GM23338 (cell line): Measurements from ENCODE around the gene GAS6. TPM values are rescaled to one million over a fixed set of nuclear protein-coding genes. Genes with fewer than 3 reads are reported as not detected.

Experiments
- ATAC-seq: fragments of 200-7000 bp; cut with Tn5 transposase; 3 replicates; pipeline ENCODE4 v1.9.1; 2020
- DNase-seq: peaks from one replicate; pipeline ENCODE4 v3.0.0-alpha.2; 2015; ENCODE audit warnings: low spot score
- H2AFZ ChIP-seq: fragments of 200-600 bp; sonication (generic); 2 replicates; pipeline ENCODE4 v1.8.0; 2016; ENCODE audit warnings: antibody characterized with exemption, mild to moderate bottlenecking, moderate library complexity
- H3F3A ChIP-seq: fragments of 200-600 bp; sonication (generic); replicated peaks from 2 replicates; pipeline ENCODE4 v1.8.0; 2017; ENCODE audit warnings: antibody characterized with exemption, mixed run types, low read depth
- H3K27ac ChIP-seq: fragments of 200-600 bp; sonication (generic); 2 replicates; pipeline ENCODE4 v1.6.1; 2016; ENCODE audit warnings: low read depth
- H3K27me3 ChIP-seq: fragments of 200-600 bp; sonication (generic); 2 replicates; pipeline ENCODE4 v1.8.0; 2016; ENCODE audit warnings: mild to moderate bottlenecking, mixed run types, moderate library complexity; ENCODE audit not compliant: insufficient read depth
- H3K36me3 ChIP-seq: fragments of 200-600 bp; sonication (generic); 2 replicates; pipeline ENCODE4 v1.8.0; 2016; ENCODE audit warnings: mild to moderate bottlenecking; ENCODE audit not compliant: insufficient read depth
- H3K4me1 ChIP-seq: fragments of 200-600 bp; sonication (generic); 2 replicates; pipeline ENCODE4 v1.8.0; 2016; ENCODE audit warnings: mild to moderate bottlenecking, moderate library complexity; ENCODE audit not compliant: insufficient read depth
- H3K4me2 ChIP-seq: fragments of 200-600 bp; sonication (generic); 2 replicates; pipeline ENCODE4 v1.7.1; 2017; ENCODE audit warnings: mixed run types
- H3K4me3 ChIP-seq: fragments of 200-600 bp; sonication (generic); 2 replicates; pipeline ENCODE4 v1.6.1; 2016; ENCODE audit warnings: mixed run types
- H3K79me2 ChIP-seq: fragments of 200-600 bp; sonication (generic); replicated peaks from 2 replicates; pipeline ENCODE4 v1.8.0; 2017; ENCODE audit warnings: mild to moderate bottlenecking; ENCODE audit not compliant: insufficient read depth
- H3K9me2 ChIP-seq: fragments of 200-600 bp; sonication (generic); 2 replicates; pipeline ENCODE4 v1.8.0; 2017; ENCODE audit not compliant: insufficient read depth
- H4K20me1 ChIP-seq: fragments of 200-600 bp; sonication (generic); replicated peaks from 2 replicates; pipeline ENCODE4 v1.8.0; 2017; ENCODE audit warnings: mild to moderate bottlenecking; ENCODE audit not compliant: insufficient read depth
- H3K27ac Mint-ChIP-seq: 2 replicates; pipeline ENCODE4 v1.8.0; 2020; ENCODE audit warnings: inconsistent platforms, mild to moderate bottlenecking, moderate library complexity, mixed read lengths
- H3K27me3 Mint-ChIP-seq: 3 replicates; pipeline ENCODE4 v1.8.0; 2022; ENCODE audit warnings: low read depth, mild to moderate bottlenecking, moderate library complexity, mixed read lengths, inconsistent platforms; ENCODE audit not compliant: insufficient read depth, poor library complexity
- H3K36me3 Mint-ChIP-seq: 3 replicates; pipeline ENCODE4 v1.8.0; 2021; ENCODE audit warnings: low read depth, mild to moderate bottlenecking, inconsistent platforms, moderate library complexity, mixed read lengths
- H3K4me1 Mint-ChIP-seq: 3 replicates; pipeline ENCODE4 v1.8.0; 2020; ENCODE audit warnings: mild to moderate bottlenecking, inconsistent platforms, mixed read lengths
- H3K4me3 Mint-ChIP-seq: 3 replicates; pipeline ENCODE4 v1.8.0; 2021; ENCODE audit warnings: moderate library complexity, mild to moderate bottlenecking, inconsistent platforms, mixed read lengths
- H3K9me3 Mint-ChIP-seq: 3 replicates; pipeline ENCODE4 v1.8.0; 2020; ENCODE audit warnings: moderate library complexity, mild to moderate bottlenecking, inconsistent platforms, mixed read lengths
- EZH2 ChIP-seq: fragments of 200-600 bp; sonication (generic); IDR thresholded peaks from one replicate; pipeline ENCODE4 v1.8.0; 2017; ENCODE audit warnings: antibody characterized with exemption, mild to moderate bottlenecking, low read depth; ENCODE audit not compliant: unreplicated experiment
- NANOG ChIP-seq: IDR thresholded peaks from 2 replicates; pipeline ENCODE4 v1.6.1; 2016; ENCODE audit warnings: antibody characterized with exemption, borderline replicate concordance
- POLR2AphosphoS5 ChIP-seq: IDR thresholded peaks from 2 replicates; pipeline ENCODE4 v1.6.1; 2016; ENCODE audit warnings: antibody characterized with exemption, low read depth
- STAT1 ChIP-seq: IDR thresholded peaks from one replicate; pipeline ENCODE4 v1.6.1; 2016; ENCODE audit warnings: antibody characterized with exemption; ENCODE audit not compliant: unreplicated experiment
- ZNF114 ChIP-seq: fragments of 250-450 bp; sonication (Bioruptor Pico); IDR thresholded peaks from 2 replicates; pipeline ENCODE4 v1.5.0; 2020; ENCODE audit warnings: mild to moderate bottlenecking, moderate library complexity
- ZNF331 ChIP-seq: fragments of 250-450 bp; sonication (Bioruptor Pico); IDR thresholded peaks from 2 replicates; pipeline ENCODE4 v1.5.0; 2020; ENCODE audit warnings: low read depth, mild to moderate bottlenecking, moderate library complexity
- polyA plus RNA-seq: library from polyadenylated mRNA; unstranded; fragments of >200 nt; fragmentation: Nextera tagmentation; extraction: Ambion mirVana; gene quantifications from 2 replicates; pipeline ENCODE4 v1.2.1, GENCODE V29; 2016
- total RNA-seq: library from RNA; depleted of rRNA; stranded (reverse); fragments of >200 nt; shearing (Covaris generic); gene quantifications from 2 replicates; pipeline ENCODE4 v1.2.3, GENCODE V29; 2014
- TF ChIP-seq, protein P1 (sequence below): fragments of 250-450 bp; sonication (Bioruptor Pico); IDR thresholded peaks from 2 replicates; pipeline ENCODE4 v1.5.0; 2020; ENCODE audit warnings: mild to moderate bottlenecking, moderate library complexity
- TF ChIP-seq, protein P2 (sequence below), 2 experiments: fragments of 200-600 bp in 1 of 2; sonication (generic) in 1 of 2; conservative IDR thresholded peaks; 2 replicates each; pipeline versions ENCODE4 v1.5.1 to v1.6.1; 2016 to 2017; ENCODE audit warnings: antibody characterized with exemption in 2 of 2, low read depth in 2 of 2, mild to moderate bottlenecking in 2 of 2, moderate library complexity in 1 of 2

GAS6 gene
- total and polyA plus RNA-seq, 2 experiments from 2014 or later, result 7.9 to 21.2 TPM

GRCh38 chr13:113875837-113876281 lies 12.0 kb upstream of the GAS6 start (continued):
- TF ChIP-seq, protein P1, sequence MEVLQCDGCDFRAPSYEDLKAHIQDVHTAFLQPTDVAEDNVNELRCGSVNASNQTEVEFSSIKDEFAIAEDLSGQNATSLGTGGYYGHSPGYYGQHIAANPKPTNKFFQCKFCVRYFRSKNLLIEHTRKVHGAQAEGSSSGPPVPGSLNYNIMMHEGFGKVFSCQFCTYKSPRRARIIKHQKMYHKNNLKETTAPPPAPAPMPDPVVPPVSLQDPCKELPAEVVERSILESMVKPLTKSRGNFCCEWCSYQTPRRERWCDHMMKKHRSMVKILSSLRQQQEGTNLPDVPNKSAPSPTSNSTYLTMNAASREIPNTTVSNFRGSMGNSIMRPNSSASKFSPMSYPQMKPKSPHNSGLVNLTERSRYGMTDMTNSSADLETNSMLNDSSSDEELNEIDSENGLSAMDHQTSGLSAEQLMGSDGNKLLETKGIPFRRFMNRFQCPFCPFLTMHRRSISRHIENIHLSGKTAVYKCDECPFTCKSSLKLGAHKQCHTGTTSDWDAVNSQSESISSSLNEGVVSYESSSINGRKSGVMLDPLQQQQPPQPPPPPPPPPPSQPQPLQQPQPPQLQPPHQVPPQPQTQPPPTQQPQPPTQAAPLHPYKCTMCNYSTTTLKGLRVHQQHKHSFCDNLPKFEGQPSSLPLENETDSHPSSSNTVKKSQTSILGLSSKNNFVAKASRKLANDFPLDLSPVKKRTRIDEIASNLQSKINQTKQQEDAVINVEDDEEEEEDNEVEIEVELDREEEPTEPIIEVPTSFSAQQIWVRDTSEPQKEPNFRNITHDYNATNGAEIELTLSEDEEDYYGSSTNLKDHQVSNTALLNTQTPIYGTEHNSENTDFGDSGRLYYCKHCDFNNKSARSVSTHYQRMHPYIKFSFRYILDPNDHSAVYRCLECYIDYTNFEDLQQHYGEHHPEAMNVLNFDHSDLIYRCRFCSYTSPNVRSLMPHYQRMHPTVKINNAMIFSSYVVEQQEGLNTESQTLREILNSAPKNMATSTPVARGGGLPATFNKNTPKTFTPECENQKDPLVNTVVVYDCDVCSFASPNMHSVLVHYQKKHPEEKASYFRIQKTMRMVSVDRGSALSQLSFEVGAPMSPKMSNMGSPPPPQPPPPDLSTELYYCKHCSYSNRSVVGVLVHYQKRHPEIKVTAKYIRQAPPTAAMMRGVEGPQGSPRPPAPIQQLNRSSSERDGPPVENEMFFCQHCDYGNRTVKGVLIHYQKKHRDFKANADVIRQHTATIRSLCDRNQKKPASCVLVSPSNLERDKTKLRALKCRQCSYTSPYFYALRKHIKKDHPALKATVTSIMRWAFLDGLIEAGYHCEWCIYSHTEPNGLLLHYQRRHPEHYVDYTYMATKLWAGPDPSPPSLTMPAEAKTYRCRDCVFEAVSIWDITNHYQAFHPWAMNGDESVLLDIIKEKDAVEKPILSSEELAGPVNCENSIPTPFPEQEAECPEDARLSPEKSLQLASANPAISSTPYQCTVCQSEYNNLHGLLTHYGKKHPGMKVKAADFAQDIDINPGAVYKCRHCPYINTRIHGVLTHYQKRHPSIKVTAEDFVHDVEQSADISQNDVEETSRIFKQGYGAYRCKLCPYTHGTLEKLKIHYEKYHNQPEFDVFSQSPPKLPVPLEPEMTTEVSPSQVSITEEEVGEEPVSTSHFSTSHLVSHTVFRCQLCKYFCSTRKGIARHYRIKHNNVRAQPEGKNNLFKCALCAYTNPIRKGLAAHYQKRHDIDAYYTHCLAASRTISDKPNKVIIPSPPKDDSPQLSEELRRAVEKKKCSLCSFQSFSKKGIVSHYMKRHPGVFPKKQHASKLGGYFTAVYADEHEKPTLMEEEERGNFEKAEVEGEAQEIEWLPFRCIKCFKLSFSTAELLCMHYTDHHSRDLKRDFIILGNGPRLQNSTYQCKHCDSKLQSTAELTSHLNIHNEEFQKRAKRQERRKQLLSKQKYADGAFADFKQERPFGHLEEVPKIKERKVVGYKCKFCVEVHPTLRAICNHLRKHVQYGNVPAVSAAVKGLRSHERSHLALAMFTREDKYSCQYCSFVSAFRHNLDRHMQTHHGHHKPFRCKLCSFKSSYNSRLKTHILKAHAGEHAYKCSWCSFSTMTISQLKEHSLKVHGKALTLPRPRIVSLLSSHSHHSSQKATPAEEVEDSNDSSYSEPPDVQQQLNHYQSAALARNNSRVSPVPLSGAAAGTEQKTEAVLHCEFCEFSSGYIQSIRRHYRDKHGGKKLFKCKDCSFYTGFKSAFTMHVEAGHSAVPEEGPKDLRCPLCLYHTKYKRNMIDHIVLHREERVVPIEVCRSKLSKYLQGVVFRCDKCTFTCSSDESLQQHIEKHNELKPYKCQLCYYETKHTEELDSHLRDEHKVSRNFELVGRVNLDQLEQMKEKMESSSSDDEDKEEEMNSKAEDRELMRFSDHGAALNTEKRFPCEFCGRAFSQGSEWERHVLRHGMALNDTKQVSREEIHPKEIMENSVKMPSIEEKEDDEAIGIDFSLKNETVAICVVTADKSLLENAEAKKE (CRISPR knock-in tag), result no peak
- TF ChIP-seq EZH2 (no peak), ZNF331 (CRISPR knock-in tag) (no peak), NANOG (no peak)

DNA sequence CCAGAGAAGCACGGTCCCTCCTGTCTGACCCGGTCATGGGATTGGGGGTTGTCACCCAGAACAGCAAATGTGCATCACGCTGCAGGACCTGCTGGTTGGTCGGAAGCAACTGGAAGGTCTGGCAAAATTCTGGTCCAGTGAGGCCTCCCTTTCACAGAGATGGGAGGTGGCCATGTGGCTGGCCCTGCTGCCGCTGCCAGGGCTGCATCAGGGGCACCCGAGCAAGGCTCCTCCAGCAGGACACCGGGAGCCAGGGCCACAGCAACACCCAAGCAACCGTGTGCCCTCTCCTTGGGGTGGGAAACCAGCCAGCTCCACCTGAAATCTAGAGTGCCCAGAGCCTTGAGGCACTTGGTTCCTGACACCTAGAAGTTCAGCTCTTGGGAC lies 11.5 kb upstream of the GAS6 start:
- Histone ChIP-seq H3K4me3 (no peak overlapping the region), H3K27me3 (no peaks in the 10 kb centered on the region), H3F3A (no peaks in the 10 kb centered on the region), H2AFZ (no peak overlapping the region), H3K27ac (no peak overlapping the region), H4K20me1 (no peaks in the 10 kb centered on the region), H3K9me2 (no peaks in the 10 kb centered on the region), H3K36me3 (no peaks in the 10 kb centered on the region), H3K4me1 (peaks cover 8% of the 10 kb centered on the region; the same call in 1 of the 2 replicates), H3K4me2 (no peak overlapping the region), H3K79me2 (no peaks in the 10 kb centered on the region)
- ATAC-seq, result no peak
- H3K36me3 Mint-ChIP-seq, result no peaks in the 10 kb centered on the region
- DNase-seq, result no peak
- no peaks in the 10 kb centered on the region; the same call in 2 of the 3 replicates for H3K9me3 Mint-ChIP-seq
- H3K27me3 Mint-ChIP-seq, result peaks cover 8% of the 10 kb centered on the region
- no peak overlapping the region for H3K4me3 Mint-ChIP-seq
- H3K27ac Mint-ChIP-seq, result no peak overlapping the region
- peaks cover 17% of the 10 kb centered on the region for H3K4me1 Mint-ChIP-seq
- TF ChIP-seq ZNF331 (CRISPR knock-in tag) (no peak), ZNF114 (CRISPR knock-in tag) (no peak), POLR2AphosphoS5 (no peak), STAT1 (no peak)
- TF ChIP-seq, protein P2, sequence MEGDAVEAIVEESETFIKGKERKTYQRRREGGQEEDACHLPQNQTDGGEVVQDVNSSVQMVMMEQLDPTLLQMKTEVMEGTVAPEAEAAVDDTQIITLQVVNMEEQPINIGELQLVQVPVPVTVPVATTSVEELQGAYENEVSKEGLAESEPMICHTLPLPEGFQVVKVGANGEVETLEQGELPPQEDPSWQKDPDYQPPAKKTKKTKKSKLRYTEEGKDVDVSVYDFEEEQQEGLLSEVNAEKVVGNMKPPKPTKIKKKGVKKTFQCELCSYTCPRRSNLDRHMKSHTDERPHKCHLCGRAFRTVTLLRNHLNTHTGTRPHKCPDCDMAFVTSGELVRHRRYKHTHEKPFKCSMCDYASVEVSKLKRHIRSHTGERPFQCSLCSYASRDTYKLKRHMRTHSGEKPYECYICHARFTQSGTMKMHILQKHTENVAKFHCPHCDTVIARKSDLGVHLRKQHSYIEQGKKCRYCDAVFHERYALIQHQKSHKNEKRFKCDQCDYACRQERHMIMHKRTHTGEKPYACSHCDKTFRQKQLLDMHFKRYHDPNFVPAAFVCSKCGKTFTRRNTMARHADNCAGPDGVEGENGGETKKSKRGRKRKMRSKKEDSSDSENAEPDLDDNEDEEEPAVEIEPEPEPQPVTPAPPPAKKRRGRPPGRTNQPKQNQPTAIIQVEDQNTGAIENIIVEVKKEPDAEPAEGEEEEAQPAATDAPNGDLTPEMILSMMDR (conservative IDR thresholded peaks at IDR 0.05; ENCODE audit: low read depth in 2 of 2), result no peak
- TF ChIP-seq, protein P1 (CRISPR knock-in tag), result no peak
